GM18868 (cell line): ENCODE measurements around the gene SBF2.
"Not testable (repeated sequence)": the region's sequence is repeated elsewhere in the genome, so short reads cannot be mapped to it uniquely, and the experiment has no call there.

Experiments used
- ATAC-seq: cut with Tn5 transposase; IDR thresholded peaks from one replicate; pipeline ENCODE4 v1.9.1; 2021; ENCODE audit warnings: mild to moderate bottlenecking, moderate library complexity; ENCODE audit not compliant: unreplicated experiment

The SBF2 gene

GRCh38 chr11:10125522-10126133 lies 168.4 kb downstream of the SBF2 start:
- ATAC-seq, result no peak

GRCh38 chr11:10122326-10123197 lies 171.5 kb downstream of the SBF2 start:
- ATAC-seq, result no peak

GRCh38 chr11:10118865-10119264 lies 175.2 kb downstream of the SBF2 start:
- no peak for ATAC-seq

- ATAC-seq, result no peak
Measured at GRCh38 chr11:10117709-10118351, 176.2 kb downstream of the SBF2 start.

GRCh38 chr11:10116588-10116987 lies 177.4 kb downstream of the SBF2 start:
- ATAC-seq, result no peak

GRCh38 chr11:10114593-10115404 lies 179.2 kb downstream of the SBF2 start:
- no peak for ATAC-seq

- no peak for ATAC-seq
Measured at GRCh38 chr11:10113852-10114251, 180.2 kb downstream of the SBF2 start.

GRCh38 chr11:10109806-10110205 lies 184.2 kb downstream of the SBF2 start:
- no peak for ATAC-seq

GRCh38 chr11:10108915-10109680 lies 184.9 kb downstream of the SBF2 start:
- no peak for ATAC-seq

- ATAC-seq, result no peak
Measured at GRCh38 chr11:10107497-10107896, 186.5 kb downstream of the SBF2 start.

GRCh38 chr11:10097615-10098014 lies 196.4 kb downstream of the SBF2 start:
- no peak for ATAC-seq

- no peak for ATAC-seq
Measured at GRCh38 chr11:10096987-10097386, 197.0 kb downstream of the SBF2 start.

- ATAC-seq, result no peak
Measured at GRCh38 chr11:10095412-10096208, 198.4 kb downstream of the SBF2 start.

GRCh38 chr11:10092426-10092825 lies 201.6 kb downstream of the SBF2 start:
- ATAC-seq, result no peak

GRCh38 chr11:10091314-10092045 lies 202.5 kb downstream of the SBF2 start:
- no peak for ATAC-seq

- not testable (repeated sequence) for ATAC-seq
Measured at GRCh38 chr11:10087923-10088225, 206.1 kb downstream of the SBF2 start.

GRCh38 chr11:10087186-10087922 lies 206.7 kb downstream of the SBF2 start:
- ATAC-seq, result no peak

- ATAC-seq, result no peak
Measured at GRCh38 chr11:10080138-10080537, 213.9 kb downstream of the SBF2 start.
